ENCODE data around the gene PLEKHG4B.

DNA sequence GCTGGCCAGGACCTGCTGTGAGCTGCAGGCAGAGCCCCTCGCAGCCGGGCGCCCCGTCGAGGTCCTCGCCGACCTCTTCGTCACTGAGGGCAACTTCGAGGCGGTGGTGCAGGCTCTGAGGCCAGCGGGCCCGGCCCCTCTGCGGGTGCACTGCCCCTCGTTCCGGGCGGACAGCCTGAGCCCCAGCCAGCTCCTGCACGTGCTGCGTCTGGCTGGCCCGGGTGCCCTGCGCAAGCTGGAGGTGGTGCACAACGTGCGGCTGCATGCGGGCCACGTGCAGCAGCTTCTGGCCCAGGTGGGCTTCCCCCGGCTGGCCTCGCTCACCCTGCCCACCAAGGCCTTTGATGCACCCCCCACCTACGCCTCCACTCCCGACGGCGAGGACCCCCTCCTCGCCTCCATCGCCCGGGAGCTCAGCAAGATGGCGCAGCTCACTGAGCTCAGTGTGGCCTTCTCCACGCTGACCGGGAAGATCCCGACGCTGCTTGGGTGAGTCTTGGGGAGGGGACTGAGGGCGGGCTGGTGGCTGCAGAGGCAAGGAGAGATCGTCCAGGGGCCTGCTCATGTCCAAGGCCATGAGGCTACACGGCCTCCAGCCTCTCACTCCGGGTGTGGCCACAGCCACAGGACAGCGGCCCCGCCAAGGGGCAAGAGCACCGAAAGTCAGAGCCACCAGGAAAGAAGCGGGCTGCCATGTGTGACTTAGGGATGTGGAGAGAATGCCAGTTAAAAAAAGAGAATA, 100.2 kb downstream of the PLEKHG4B start:
- TF ChIP-seq, protein P1, sequence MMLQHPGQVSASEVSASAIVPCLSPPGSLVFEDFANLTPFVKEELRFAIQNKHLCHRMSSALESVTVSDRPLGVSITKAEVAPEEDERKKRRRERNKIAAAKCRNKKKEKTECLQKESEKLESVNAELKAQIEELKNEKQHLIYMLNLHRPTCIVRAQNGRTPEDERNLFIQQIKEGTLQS (IDR thresholded peaks at IDR 0.05) = no peak
- TF ChIP-seq, protein P2, sequence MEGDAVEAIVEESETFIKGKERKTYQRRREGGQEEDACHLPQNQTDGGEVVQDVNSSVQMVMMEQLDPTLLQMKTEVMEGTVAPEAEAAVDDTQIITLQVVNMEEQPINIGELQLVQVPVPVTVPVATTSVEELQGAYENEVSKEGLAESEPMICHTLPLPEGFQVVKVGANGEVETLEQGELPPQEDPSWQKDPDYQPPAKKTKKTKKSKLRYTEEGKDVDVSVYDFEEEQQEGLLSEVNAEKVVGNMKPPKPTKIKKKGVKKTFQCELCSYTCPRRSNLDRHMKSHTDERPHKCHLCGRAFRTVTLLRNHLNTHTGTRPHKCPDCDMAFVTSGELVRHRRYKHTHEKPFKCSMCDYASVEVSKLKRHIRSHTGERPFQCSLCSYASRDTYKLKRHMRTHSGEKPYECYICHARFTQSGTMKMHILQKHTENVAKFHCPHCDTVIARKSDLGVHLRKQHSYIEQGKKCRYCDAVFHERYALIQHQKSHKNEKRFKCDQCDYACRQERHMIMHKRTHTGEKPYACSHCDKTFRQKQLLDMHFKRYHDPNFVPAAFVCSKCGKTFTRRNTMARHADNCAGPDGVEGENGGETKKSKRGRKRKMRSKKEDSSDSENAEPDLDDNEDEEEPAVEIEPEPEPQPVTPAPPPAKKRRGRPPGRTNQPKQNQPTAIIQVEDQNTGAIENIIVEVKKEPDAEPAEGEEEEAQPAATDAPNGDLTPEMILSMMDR (IDR thresholded peaks at IDR 0.05; ENCODE audit: low read depth, low read length, missing input control) = no peak
- TF ChIP-seq RXRA (IDR thresholded peaks at IDR 0.05) = no peak
